Fibroblast of upper back skin (primary cell): ENCODE measurements around the gene TRIM46.
"Not testable (repeated sequence)": the region's sequence is repeated elsewhere in the genome, so short reads cannot be mapped to it uniquely, and the experiment has no call there.

ENCODE experiments used
- DNase-seq: peaks from one replicate; pipeline ENCODE4 v3.0.0-alpha.2; 2013

Gene TRIM46

GRCh38 chr1:155139895-155140629, 33.6 kb upstream of the TRIM46 start, which contains the start of gene DPM3:
TSS of gene DPM3 (minus strand) at chr1:155140531. CDS start at chr1:155140240, 291 bp downstream.
- peak; percentile 73 for DNase-seq

GRCh38 chr1:155140630-155140953, 33.1 kb upstream of the TRIM46 start:
- no peak for DNase-seq

DNA sequence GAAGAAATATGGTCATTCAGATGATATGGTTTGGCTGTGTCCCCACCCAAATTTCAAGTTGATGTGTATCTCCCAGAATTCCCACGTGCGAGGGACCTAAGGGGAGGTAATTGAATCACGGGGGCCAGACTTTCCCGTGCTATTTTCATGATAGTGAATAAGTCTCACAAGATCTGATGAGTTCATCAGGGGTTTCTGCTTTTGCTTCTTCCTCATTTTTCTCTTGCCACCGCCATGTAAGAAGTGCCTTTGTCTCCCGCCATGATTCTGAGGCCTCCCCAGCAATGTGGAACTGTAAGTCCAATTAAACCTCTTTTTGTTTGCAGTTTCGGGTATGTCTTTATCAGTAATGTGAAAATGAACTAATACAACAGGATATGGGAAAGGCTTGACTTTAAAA, 31.9 kb upstream of the TRIM46 start:
- DNase-seq: no peak

DNA sequence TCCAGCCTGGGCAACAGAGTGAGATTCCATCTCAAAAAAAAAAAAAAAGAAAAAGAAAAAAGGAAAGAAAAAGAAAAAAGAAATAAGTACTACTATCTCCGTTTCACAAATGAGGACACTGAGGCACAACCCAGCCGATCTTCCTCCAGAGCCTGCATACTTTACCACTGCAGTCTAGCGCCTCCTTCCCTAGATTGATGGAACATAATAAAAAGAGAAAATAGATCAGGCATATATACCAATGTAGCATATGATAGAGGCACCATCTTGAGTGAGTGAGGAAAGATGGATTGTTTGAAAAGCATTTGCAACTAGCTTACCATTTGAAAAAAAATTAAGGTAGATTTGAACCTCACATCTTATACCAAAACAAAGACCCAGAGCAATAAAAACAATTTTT, 28.2 kb upstream of the TRIM46 start:
- DNase-seq: no peak

DNA sequence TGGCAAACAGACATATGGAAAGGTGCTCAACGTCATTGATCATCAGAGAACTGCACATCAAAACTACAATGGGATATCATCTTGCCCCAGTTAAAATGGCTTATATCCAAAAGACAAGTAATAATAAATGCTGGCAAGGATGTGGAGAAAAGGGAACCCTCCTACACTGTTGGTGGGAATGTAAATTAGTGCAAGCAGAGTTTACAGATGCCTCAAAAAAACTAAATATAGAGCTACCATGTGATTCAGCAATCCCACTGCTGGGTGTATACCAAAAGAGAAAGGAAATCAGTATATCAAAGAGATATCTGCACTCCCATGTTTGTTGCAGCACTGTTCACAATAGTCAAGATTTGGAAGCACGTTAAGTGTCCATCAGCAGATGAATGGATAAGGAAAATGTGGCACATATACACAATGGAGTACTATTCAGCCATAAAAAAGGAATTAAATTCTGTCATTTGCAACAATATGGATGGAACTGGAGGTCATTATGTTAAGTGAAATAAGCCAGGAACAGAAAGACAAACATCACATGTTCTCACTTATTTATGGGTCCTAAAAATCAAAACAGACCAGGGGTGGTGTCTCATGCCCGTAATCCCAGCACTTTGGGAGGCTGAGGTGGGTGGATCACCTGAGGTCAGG, 17.5 kb upstream of the TRIM46 start:
- DNase-seq: not testable (repeated sequence)

DNA sequence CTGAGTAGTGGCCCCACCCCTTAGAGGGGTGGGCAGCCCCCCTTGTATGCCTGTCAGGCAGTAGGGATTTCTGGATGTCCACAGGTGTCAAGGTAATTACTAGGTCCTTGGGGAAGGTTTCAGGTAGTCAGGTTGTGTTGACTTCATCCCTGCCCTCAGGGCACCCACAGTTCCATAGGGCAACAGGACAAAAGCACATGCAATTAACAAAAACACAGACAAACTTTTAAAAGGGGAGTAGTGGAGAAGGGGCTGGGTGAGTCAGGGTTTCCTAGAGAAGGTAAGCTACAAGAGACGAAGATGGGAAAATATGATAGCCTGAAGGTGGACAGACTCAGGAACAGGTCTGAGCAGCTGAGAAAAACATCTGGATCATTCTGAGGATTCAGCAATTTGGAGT, 14.7 kb upstream of the TRIM46 start:
- no peak for DNase-seq

- no peak for DNase-seq
These were observed 13.5 kb upstream of the TRIM46 start for GRCh38 chr1:155160128-155160527.

- DNase-seq: not testable (repeated sequence)
These were observed 11.0 kb upstream of the TRIM46 start for GRCh38 chr1:155162631-155163030.

DNA sequence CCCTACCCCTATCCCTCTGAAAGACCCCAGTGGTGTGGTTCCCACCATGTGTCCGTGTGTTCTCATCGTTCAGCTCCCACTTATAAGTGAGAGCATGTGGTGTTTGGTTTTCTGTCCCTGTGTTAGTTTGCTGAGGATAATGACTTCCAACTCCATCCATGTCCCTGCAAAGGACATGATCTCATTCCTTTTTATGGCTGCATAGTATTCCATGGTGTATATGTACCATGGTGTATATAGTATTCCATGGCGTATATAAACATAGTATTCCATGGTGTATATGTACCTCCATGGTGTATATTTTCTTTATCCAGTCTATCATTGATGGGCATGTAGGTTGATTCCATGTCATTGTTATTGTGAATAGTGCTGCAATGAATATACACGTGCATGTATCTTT, 9.9 kb upstream of the TRIM46 start:
- DNase-seq: not testable (repeated sequence)

GRCh38 chr1:155164625-155165024, 9.0 kb upstream of the TRIM46 start:
- not testable (repeated sequence) for DNase-seq

DNA sequence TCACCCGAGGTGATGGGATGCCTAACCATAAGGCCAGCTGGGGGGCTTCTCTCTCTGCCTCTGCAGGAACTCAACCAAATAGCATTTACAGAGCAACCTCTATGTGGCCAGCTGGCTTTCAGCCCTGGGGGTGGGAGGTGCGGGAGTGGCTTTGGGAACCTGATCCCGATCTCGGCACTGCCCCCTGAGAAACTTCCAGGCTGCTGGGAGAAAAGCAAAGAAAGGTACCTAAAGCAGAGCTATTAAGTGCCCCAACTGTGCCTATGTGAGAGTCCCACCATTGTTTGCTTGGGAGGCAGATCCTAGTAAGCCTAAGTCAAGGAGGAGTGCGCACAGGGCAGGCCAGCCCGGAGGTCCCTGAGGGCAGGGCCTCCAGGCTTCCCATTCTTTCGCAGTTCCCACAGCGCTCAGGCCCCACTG, 7.6 kb upstream of the TRIM46 start:
- DNase-seq: no peak

DNA sequence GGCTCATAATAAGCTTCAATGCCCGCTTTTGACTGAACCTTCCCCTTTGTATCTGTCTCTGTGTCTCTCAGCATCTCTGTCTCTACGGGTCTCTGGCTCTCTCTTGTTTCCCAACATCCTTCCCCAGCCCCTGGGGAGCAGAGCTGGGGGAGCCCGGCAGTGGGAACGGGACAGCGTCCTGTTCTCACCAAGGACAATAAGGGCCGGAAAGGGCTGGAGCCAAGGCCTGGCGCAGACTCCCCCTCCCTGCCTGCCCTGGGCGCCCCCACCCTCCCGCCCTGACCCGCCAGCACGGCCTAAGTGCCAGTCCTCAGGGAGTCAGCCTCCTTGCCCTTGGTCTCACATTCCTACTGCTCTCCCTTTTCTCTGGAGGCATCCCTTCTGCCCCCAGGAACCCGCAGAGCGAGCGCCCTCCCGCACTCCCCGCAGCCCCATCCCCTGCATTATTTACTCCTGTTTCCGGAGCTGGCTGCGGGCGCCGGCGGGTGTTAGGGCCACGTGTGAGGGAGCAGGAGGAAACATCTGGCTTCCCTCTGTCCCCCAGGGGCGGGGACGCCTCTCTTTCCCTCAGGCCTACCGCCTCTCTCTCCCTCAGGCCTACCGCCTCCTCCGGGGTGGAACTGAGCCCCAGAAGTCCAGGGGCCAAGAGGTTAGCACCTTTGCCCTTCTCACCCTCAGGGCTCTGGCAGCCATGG, 7.0 kb upstream of the TRIM46 start:
- DNase-seq: no peak

DNA sequence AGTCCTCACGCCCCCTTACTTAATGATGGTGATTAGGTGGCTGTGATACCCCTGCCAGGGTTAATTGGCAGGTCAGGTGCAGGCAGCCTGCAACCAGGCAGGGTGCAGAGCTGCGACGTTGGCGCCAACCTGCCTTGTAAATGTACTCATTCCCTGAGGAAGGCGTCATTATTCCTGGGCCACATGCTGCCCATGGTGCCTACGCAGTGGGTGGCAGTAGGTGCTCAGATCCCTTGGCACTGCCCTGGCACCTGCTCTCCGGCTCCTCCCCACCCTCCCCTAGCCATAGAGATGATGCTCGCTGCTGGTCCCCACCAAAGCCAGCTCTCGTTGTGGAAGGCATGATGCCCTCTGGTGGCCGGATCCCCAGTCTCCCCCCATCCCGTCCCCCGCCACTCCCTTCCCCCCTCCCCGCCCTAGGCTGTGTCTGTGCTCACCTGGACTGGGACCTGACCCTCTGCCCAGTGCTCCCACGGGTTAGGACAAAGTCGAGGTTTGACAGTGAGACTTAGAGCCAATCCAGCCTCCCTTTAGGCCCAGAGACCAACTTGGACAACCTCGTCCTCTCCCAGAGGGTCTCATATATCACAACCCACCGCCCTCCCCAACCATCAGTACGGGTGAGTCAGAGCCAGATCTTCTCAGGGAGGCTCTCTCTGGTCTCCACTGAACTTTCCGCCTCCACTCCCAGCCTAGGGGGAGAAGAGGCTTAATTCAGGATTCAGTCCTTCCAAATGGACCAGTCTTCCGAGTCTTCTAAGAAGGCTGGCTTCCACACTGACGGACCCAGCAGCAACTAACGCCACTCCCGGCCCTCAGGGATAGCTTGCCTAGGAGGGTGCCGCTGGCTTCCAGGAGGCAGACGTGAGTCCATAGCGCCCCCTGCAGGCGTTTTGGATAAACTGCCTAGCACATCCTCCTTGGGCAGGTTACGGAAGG, 6.2 kb upstream of the TRIM46 start:
- DNase-seq: peak; percentile 78

DNA sequence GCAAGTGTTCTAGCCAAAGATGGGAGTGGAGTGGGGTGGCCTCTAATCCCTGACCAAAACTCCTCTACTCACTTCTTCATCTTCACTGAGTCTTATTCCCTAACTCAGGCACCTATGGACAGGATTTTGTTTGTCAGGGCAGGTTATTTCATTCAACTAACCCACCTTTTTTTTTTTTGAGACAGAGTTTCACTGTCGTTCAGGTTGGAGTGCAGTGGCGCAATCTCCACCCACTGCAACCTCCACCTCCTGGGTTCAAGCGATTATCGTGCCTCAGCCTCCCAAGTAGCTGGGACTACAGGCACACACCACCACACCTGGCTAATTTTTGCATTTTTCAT, 5.6 kb upstream of the TRIM46 start:
- DNase-seq: not testable (repeated sequence)

- no peak for DNase-seq
These were observed 5.0 kb upstream of the TRIM46 start for GRCh38 chr1:155168456-155169210.

- no peak for DNase-seq
These were observed 4.1 kb upstream of the TRIM46 start for GRCh38 chr1:155169541-155169940.

GRCh38 chr1:155170101-155170785, 3.4 kb upstream of the TRIM46 start:
- no peak for DNase-seq

DNA sequence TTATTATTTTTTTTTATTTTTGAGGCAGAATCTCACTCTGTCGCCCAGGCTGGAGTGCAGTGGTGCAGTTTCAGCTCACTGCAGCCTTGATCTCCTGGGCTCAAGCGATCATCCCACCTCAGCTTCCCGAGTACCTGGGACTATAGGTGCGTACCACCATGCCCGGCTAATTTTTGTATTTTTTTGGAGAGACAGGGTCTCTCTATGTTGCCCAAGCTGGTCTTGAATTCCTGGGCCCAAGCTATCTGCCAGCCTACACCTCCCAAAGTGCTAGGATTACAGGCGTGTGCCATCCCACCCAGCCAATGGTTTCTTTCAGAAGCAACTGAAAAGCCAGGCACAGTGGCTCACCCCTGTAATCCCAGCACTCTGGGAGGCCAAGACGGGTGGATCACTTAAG, 2.8 kb upstream of the TRIM46 start:
- DNase-seq: no peak

- DNase-seq: no peak
These were observed 1.6 kb upstream of the TRIM46 start for GRCh38 chr1:155171836-155172731.

GRCh38 chr1:155172732-155173477, 744 bp upstream of the TRIM46 start, which contains the start of gene KRTCAP2:
TSS of gene KRTCAP2 (minus strand) at chr1:155173304. CDS start at chr1:155173224, 80 bp downstream.
- DNase-seq: peak; percentile 96
